ENCODE data around the gene TMEFF1.

GRCh38 chr9:100626949-100627348, 154.0 kb downstream of the TMEFF1 start:
- no peak for TF ChIP-seq CTCF (IDR thresholded peaks at IDR 0.05)
- TF ChIP-seq POLR2A (IDR thresholded peaks at IDR 0.05) = no peak

Data from right lobe of liver (tissue), 4 donors.